Pancreas (tissue), 10 donors: Measurements from ENCODE around the gene ZNF581. TPM values are rescaled to one million over a fixed set of nuclear protein-coding genes. Genes with fewer than 3 reads are reported as not detected.
A peak's percentile ranks its signal among the peaks of the same experiment; 100 is the strongest.

Source experiments
- ATAC-seq, 4 donors: fragments of 200-7000 bp; cut with Tn5 transposase; one replicate each; pipeline versions ENCODE4 v1.8.0 to v1.9.1; 2020; ENCODE audit warnings: mild to moderate bottlenecking in 4 of 4, moderate library complexity in 4 of 4
- DNase-seq, 6 donors: peaks; one replicate each; pipeline ENCODE4 v3.0.0-alpha.2; 2020
- FAIRE-seq: peaks from 2 replicates; lab custom pipeline; 2012; peaks lifted over from hg19 to GRCh38; lab: Jason Lieb, UNC
- H3K27ac ChIP-seq, 4 donors: fragments of 200-600 bp; sonication (generic); 1 replicate in 3 of 4; 2 replicates in 1 of 4; pipeline versions ENCODE4 v1.5.0 to v1.8.0; 2020
- H3K27me3 ChIP-seq, 4 donors: fragments of 200-600 bp; one replicate each; pipeline ENCODE4 v1.8.0; 2021
- H3K36me3 ChIP-seq, 3 donors: fragments of 200-600 bp; sonication (generic) in 1 of 3; one replicate each; pipeline versions ENCODE4 v1.5.0 to v1.8.0; 2020 to 2021
- H3K4me1 ChIP-seq, 3 donors: fragments of 200-600 bp; one replicate each; pipeline ENCODE4 v1.8.0; 2021
- H3K4me3 ChIP-seq, 4 donors: fragments of 200-600 bp; sonication (generic) in 2 of 4; one replicate each; pipeline versions ENCODE4 v1.5.0 to v1.8.0; 2020 to 2021
- H3K9me3 ChIP-seq, 4 donors: fragments of 200-600 bp; one replicate each; pipeline ENCODE4 v1.8.0; 2021
- WGBS, 2 donors: extraction: QIAGEN DNeasy Blood & Tissue Kit; methylation state at CpG; one replicate each; pipeline ENCODE4 v1.1.7; 2013; 5-methylcytosine and 5-hydroxymethylcytosine counted together
- intact Hi-C, 3 donors: fragments of 100-400 bp; cut with DNase I; formaldehyde crosslinking; loops; one replicate each; pipeline versions ENCODE4 v1.11.1 to v1.14.2; 2022
- polyA plus RNA-seq, 2 donors: library from polyadenylated mRNA; stranded (reverse); fragments of 200-250 nt; gene quantifications; one replicate each; pipeline ENCODE4 v1.2.3, GENCODE V29; 2013
- total RNA-seq, 6 donors: library from RNA; stranded (reverse); fragmentation: NEBNext Ultra II Directional in 4 of 6; extraction: Animal tissue kit (Norgen Biotek cat#: 25700) in 4 of 6; gene quantifications; one replicate each; pipeline versions ENCODE4 v1.2.1 to v1.2.4, GENCODE V29; 2021 to 2023
- TF ChIP-seq, protein P1 (sequence below), 4 donors: fragments of 200-600 bp; sonication (generic) in 3 of 4; IDR thresholded peaks; one replicate each; pipeline versions ENCODE4 v1.5.0 to v1.8.0; 2021; ENCODE audit warnings: antibody characterized with exemption in 4 of 4
- donor health status: healthy with polysubstance abuse.
- donor health status: DM: no; HTN: no; CAD: no; lungs with moderate emphysema.
- donor health status: DM: no; HTN: no; CAD: no.
- donor health status: control.
- donor health status: control.
- donor health status: Bipolar disorder and iron deficiency.
- donor health status: DM: yes; HTN: yes; CAD: no.
- donor health status: DM: no; HTN: no; CAD: no.
- donor health status: DM: no; HTN: no; CAD: no.
- donor health status: DM: yes; HTN: yes; CAD: no.

The ZNF581 gene
- total and polyA plus RNA-seq, 8 donors: 12.9 to 23.2 (median 15.2) TPM

DNA sequence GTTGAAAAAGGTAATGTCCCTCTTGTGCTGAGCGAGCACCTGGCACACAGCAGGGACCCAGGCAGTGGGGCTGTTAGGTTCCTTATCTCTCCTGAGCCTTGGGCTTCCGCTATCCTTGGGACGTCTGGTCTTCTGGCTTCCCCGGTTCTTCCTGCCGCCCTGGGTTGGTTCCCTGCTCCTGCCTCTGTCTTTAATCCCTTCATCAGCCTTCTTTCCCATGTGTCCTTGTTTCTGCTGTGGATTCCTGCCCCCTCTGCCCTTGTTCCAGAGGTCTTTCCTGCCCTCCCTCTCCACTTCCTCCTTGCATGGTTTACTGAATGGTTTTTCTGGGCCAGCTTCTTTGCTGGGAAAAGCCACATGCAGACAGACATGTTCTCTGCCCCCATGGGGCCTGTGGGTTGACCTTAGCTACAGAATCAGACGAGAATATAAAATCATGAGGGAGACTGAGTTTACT, 34.2 kb downstream of the ZNF581 start:
- H3K9me3 ChIP-seq: no peaks in the 10 kb centered on the region
- ATAC-seq (peak; percentile 31 to 62 (median 47)), DNase-seq (peak in 4 of 6 donors; percentile 47 to 67 (median 57)), FAIRE-seq (no peak)
- TF ChIP-seq, protein P1, sequence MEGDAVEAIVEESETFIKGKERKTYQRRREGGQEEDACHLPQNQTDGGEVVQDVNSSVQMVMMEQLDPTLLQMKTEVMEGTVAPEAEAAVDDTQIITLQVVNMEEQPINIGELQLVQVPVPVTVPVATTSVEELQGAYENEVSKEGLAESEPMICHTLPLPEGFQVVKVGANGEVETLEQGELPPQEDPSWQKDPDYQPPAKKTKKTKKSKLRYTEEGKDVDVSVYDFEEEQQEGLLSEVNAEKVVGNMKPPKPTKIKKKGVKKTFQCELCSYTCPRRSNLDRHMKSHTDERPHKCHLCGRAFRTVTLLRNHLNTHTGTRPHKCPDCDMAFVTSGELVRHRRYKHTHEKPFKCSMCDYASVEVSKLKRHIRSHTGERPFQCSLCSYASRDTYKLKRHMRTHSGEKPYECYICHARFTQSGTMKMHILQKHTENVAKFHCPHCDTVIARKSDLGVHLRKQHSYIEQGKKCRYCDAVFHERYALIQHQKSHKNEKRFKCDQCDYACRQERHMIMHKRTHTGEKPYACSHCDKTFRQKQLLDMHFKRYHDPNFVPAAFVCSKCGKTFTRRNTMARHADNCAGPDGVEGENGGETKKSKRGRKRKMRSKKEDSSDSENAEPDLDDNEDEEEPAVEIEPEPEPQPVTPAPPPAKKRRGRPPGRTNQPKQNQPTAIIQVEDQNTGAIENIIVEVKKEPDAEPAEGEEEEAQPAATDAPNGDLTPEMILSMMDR (IDR thresholded peaks at IDR 0.05): no peak
- 15 to 26% methylated on average over 6 of the region's 6 CpGs for WGBS, 2 donors
- peaks cover 24 to 43% (median 36%) of the 10 kb centered on the region in 3 donors for H3K4me1 ChIP-seq
- peak overlapping the region in 2 of 4 donors; percentile 75 to 98 for H3K4me3 ChIP-seq
- no peaks in the 10 kb centered on the region for H3K27me3 ChIP-seq
- intact Hi-C loops: no loop called here
- peak overlapping the region in 3 of 4 donors; percentile 2 to 88 (median 83) for H3K27ac ChIP-seq
- peaks cover 0 to 11% (median 9%) of the 10 kb centered on the region in 3 donors for H3K36me3 ChIP-seq

DNA sequence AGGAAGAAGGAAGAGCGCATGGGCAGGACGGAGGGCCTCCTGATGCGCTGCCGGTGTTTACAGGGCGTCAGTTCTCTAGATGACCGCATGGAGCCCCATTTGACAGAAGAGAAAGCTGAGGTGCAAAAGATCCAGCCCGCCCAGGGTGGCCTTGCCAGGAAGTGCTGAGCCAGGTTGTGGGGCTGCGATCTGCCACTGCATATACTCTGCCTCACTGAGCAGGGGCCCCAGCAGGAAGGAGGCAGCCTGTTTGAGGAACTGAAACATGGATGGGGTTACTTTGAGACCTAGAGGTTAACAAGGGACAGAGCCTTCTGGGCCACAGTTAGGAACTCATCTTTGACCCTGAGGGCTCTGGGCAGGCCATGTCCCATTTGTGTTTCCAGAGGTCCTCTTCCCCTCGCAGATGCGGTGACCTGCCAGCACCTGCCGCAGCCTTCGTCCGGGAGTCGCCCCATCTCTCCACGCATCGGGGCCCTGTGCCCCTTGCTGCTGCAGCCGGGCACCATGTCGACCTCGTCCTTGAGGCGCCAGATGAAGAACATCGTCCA, 34.7 kb downstream of the ZNF581 start:
- Histone ChIP-seq H3K4me1 (peaks cover 28 to 49% (median 42%) of the 10 kb centered on the region in 3 donors), H3K9me3 (no peaks in the 10 kb centered on the region), H3K27ac (peak overlapping the region in 3 of 4 donors; percentile 2 to 88 (median 83)), H3K36me3 (peaks cover 0 to 11% (median 9%) of the 10 kb centered on the region in 3 donors), H3K4me3 (peak overlapping the region in 1 of 4 donors; percentile 98), H3K27me3 (no peaks in the 10 kb centered on the region)
- FAIRE-seq (no peak), ATAC-seq (peak in 2 of 4 donors; percentile 3 to 11), DNase-seq (peak in 1 of 6 donors; percentile 56)
- WGBS, 2 donors: 80% methylated on average over 21 of the region's 21 CpGs
- TF ChIP-seq, protein P1 (IDR thresholded peaks at IDR 0.05): no peak
- intact Hi-C loops: no loop called here

GRCh38 chr19:55679343-55680257, 36.2 kb downstream of the ZNF581 start:
- FAIRE-seq (no peak), DNase-seq (peak in 1 of 6 donors; percentile 73), ATAC-seq (no peak)
- TF ChIP-seq, protein P1 (IDR thresholded peaks at IDR 0.05): no peak
- Histone ChIP-seq H3K36me3 (peaks cover 0 to 11% (median 9%) of the 10 kb centered on the region in 3 donors), H3K4me3 (no peak overlapping the region), H3K27me3 (no peaks in the 10 kb centered on the region), H3K27ac (no peak overlapping the region), H3K9me3 (no peaks in the 10 kb centered on the region), H3K4me1 (peaks cover 36 to 59% (median 53%) of the 10 kb centered on the region in 3 donors)
- intact Hi-C loops: no loop called here
- 75 to 79% methylated on average over 24 of the region's 24 CpGs for WGBS, 2 donors

DNA sequence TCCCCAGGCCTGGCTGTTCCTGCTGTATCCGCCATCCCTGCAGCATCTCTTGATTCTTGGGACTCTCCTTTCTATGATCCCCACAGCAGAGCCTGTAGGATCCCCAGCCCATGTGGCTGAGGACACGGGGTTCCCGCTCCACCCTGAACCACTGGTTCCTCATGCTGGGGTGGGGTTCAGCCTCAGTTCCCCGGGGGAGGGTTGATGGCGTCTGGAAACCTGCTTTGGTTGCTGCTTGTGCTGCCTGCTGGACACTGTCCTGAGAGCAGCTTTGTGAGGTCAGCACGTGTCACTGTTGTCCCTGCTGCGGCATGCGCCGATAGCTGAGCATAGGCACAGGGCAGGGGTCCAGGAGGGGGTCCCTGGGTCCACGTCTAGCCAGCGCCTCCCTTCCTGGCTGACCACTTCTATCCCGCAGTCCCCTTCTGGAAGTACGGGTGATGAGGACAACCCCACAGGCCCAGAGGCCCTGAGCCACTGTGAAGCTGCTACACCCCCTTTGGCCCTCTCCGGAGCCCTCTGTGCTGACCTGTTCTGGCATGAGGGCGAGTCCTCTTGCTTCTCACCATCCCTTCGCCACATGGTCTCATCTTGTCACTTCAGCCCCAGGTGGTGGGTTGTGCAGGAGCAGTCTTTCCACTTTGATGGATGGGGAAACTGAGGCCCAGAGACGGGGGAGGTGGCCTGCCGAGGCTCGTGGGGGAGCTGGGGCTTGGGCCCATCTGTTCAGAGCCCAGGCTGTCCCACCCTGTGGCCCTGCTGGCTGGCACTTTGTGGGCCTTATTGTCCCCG, 37.1 kb downstream of the ZNF581 start:
- WGBS, 2 donors: 89 to 92% methylated on average over 20 of the region's 20 CpGs
- H3K27me3 ChIP-seq: no peaks in the 10 kb centered on the region
- no peak for FAIRE-seq
- ATAC-seq: no peak
- no peak overlapping the region for H3K27ac ChIP-seq
- H3K36me3 ChIP-seq: peaks cover 0 to 14% (median 12%) of the 10 kb centered on the region in 3 donors
- H3K4me1 ChIP-seq: peaks cover 45 to 68% (median 60%) of the 10 kb centered on the region in 3 donors
- H3K4me3 ChIP-seq: no peak overlapping the region
- peak in 1 of 6 donors; percentile 55 for DNase-seq
- H3K9me3 ChIP-seq: no peaks in the 10 kb centered on the region
- TF ChIP-seq, protein P1 (IDR thresholded peaks at IDR 0.05): no peak
- intact Hi-C loops: no loop called here
